NT2/D1 (cell line): ENCODE measurements around the gene MAP4K1.

ENCODE experiments used
- YY1 ChIP-seq: IDR thresholded peaks from 2 replicates; pipeline ENCODE4 v1.6.1; 2011; ENCODE audit not compliant: insufficient read length, insufficient read depth
- ZNF274 ChIP-seq: IDR thresholded peaks from 2 replicates; pipeline ENCODE4 v1.6.1; 2011; ENCODE audit warnings: mild to moderate bottlenecking, low read depth, low read length

DNA sequence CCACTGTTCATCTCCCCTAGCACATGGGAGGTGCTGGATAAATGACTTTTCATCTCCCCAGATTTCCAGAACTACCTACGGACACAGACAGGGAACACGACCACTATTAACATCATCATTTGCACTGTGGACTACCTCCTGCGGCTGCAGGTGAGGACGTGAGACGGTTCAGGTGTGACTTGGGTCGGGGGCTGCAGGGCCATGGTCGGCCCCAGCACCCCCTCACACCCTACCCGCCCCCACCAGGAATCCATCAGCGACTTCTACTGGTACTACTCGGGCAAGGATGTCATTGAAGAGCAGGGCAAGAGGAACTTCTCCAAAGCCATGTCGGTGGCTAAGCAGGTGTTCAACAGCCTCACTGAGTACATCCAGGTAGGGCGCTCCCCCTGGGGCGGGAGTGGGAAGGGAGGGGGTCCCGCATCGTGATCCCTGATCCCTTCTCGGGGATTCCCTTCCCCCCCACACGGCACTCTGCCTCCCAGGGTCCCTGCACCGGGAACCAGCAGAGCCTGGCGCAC lies 74.4 kb downstream of the MAP4K1 start:
- TF ChIP-seq YY1, result no peak
- TF ChIP-seq ZNF274, result no peak
